ENCODE results near the gene ZSCAN29. TPM values are rescaled to one million over a fixed set of nuclear protein-coding genes. Genes with fewer than 3 reads are reported as not detected.

ZSCAN29 gene
- total and polyA plus RNA-seq, 2 of the 13 experiments (the other 11 are each of a cell fraction or from before 2014, with no cell fraction given) = 8.3 to 27.4 TPM

- TF ChIP-seq ZNF232 (CRISPR knock-in tag; IDR thresholded peaks at IDR 0.05; ENCODE audit: borderline replicate concordance) (0 out of 2 replicates have a peak, but pooled peaks have one; percentile 26), CREM (IDR thresholded peaks at IDR 0.05) (peak; percentile 41; the same call in 1 of the 2 replicates), CREM (CRISPR knock-in tag; IDR thresholded peaks at IDR 0.05) (no peak), ZBTB21 (CRISPR knock-in tag; IDR thresholded peaks at IDR 0.05) (no peak), ZNF607 (CRISPR knock-in tag; IDR thresholded peaks at IDR 0.05; ENCODE audit: borderline replicate concordance) (peak; percentile 16; the same call in 1 of the 2 replicates), HNF4A (CRISPR knock-in tag; IDR thresholded peaks at IDR 0.05) (0 out of 2 replicates have a peak, but pooled peaks have one; percentile 3), ESRRA (CRISPR knock-in tag; IDR thresholded peaks at IDR 0.05; ENCODE audit: low read depth) (peak; percentile 34; the same call in 1 of the 2 replicates), ZFP90 (CRISPR knock-in tag; IDR thresholded peaks at IDR 0.05; ENCODE audit: borderline replicate concordance) (peak; percentile 62), PPARG (CRISPR knock-in tag; conservative IDR thresholded peaks at IDR 0.05) (0 out of 2 replicates have a peak, but pooled peaks have one; percentile 14), NFKB2 (CRISPR knock-in tag; IDR thresholded peaks at IDR 0.05; ENCODE audit: borderline replicate concordance) (peak; percentile 66; the same call in 1 of the 2 replicates), KDM6A (CRISPR knock-in tag; IDR thresholded peaks at IDR 0.05; ENCODE audit: low read depth) (no peak), MATR3 (CRISPR knock-in tag; IDR thresholded peaks at IDR 0.05) (no peak), ARNT2 (CRISPR knock-in tag; IDR thresholded peaks at IDR 0.05; ENCODE audit: low read depth) (peak; percentile 75), ZNF12 (CRISPR knock-in tag; IDR thresholded peaks at IDR 0.05) (no peak), ZNF264 (CRISPR knock-in tag; IDR thresholded peaks at IDR 0.05) (peak; percentile 18; the same call in 1 of the 2 replicates), EP300 (IDR thresholded peaks at IDR 0.05; ENCODE audit: low read depth in 2 of 2, low read length in 2 of 2) (no peak), EP300 (CRISPR knock-in tag; IDR thresholded peaks at IDR 0.05; ENCODE audit: borderline replicate concordance) (no peak), ZNF513 (CRISPR knock-in tag; conservative IDR thresholded peaks at IDR 0.05) (no peak)
- TF ChIP-seq, protein P1, sequence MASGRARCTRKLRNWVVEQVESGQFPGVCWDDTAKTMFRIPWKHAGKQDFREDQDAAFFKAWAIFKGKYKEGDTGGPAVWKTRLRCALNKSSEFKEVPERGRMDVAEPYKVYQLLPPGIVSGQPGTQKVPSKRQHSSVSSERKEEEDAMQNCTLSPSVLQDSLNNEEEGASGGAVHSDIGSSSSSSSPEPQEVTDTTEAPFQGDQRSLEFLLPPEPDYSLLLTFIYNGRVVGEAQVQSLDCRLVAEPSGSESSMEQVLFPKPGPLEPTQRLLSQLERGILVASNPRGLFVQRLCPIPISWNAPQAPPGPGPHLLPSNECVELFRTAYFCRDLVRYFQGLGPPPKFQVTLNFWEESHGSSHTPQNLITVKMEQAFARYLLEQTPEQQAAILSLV (CRISPR knock-in tag; IDR thresholded peaks at IDR 0.05; ENCODE audit: borderline replicate concordance) = 0 out of 2 replicates have a peak, but pooled peaks have one; percentile 59
- TF ChIP-seq, protein P2, sequence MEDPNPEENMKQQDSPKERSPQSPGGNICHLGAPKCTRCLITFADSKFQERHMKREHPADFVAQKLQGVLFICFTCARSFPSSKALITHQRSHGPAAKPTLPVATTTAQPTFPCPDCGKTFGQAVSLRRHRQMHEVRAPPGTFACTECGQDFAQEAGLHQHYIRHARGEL (CRISPR knock-in tag; IDR thresholded peaks at IDR 0.05) = peak; percentile 80
Observed at GRCh38 chr15:43370975-43371974, at the start of gene ZSCAN29, which contains the start of gene TUBGCP4 (continued).

All from HepG2 (cell line).